Inflammatory macrophage treated with lipopolysaccharide for 1 hour (primary cell): ENCODE measurements around the gene RALB.
A peak's percentile ranks its signal among the peaks of the same experiment; 100 is the strongest.
"Not testable (repeated sequence)": the region's sequence is repeated elsewhere in the genome, so short reads cannot be mapped to it uniquely, and the experiment has no call there.

ENCODE experiments used
- DNase-seq, 2 donors: peaks; one replicate each; pipeline ENCODE4 v3.0.0-alpha.2; 2020 to 2022

Gene RALB

GRCh38 chr2:120244656-120245519 is 7.8 kb upstream of the RALB start:
- no peak for DNase-seq

GRCh38 chr2:120245520-120246332 is 6.9 kb upstream of the RALB start:
- no peak for DNase-seq

- no peak for DNase-seq
Observed at GRCh38 chr2:120246546-120247300, 5.9 kb upstream of the RALB start.

DNA sequence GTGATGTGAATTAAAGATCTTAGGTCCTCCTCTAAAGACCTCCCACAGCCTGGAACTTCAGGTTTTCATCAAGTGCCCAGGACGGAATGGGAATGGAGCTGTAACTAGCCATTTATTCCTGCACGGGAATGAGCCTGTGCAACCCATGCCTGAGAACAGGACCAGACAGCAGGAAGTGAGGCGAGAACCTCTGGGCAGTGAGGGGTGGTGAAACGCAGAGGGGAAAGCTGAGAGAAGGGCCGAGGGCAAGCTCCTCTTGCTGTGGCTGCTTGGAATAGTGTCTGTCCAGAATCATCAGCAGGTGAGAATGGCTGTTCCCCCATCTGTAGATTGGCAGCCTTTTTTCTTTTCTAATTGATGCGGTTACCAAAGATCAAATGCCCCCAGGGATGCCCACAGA is 4.8 kb upstream of the RALB start:
- no peak for DNase-seq

- no peak for DNase-seq
Observed at GRCh38 chr2:120250640-120251039, 2.0 kb upstream of the RALB start.

GRCh38 chr2:120251078-120251477 is 1.6 kb upstream of the RALB start:
- DNase-seq: no peak

DNA sequence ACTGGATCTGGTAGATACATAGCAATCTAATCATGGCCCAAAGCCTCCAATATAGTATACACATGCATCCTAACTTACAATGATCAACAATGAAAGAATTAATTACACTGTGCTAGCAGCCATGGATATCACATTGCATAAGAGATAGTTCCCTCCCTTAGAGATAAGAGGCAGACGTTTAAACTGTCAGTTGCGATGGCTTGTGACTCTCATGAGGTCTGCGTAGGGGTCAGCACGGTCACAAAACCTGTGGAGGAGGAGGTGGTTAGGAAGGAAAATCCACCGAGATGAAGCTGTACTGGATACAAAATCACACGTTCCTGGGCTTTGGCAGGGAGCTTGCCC is 800 bp upstream of the RALB start:
- DNase-seq: peak in 1 of 2 donors; percentile 74

DNA sequence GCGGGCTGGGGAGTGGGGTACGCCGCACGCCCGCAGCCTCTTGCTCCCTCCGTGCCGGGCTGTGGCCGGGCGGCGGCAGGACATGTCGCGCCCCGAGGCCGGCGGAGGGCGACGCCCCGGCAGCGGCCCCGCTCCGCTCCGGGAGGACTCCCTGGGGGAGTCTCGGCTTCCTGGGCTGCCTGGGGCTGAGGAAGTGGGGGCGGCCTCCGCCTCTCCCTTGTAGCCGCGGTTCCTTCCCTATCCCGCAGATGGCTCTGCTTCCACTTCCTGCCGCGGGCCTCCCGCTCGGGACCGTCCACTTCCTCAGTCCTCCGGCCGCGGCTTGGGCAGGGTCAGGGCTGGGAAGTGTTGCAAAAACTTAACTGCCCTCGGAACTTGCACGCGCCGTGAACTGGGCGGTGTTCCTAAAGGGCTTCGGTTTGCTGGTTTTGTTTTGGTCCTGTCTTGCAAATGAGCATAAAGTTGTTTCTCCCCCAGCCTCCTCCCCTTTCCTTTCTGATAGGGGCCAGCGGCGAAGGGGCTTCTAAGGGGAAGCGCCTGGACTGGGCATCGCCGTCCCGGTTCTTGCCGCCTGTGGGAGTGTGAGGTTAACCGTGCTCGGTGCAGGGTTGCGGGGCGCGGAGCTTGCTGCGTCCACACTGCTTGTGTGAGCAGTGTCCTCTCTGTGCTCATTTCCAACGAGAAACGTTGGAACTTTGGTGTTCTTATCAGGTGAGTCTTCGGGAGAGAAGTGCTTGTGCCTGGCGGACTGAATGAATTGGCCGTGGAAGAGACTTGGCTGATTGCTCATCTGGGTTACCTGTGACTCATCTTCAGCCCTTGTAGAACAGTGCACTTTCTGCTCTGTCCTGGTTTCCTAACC is 600 bp downstream of the RALB start:
- peak; percentile 86 to 93 for DNase-seq

- peak in 1 of 2 donors; percentile 25 for DNase-seq
Observed at GRCh38 chr2:120254178-120254577, 1.5 kb downstream of the RALB start.

DNA sequence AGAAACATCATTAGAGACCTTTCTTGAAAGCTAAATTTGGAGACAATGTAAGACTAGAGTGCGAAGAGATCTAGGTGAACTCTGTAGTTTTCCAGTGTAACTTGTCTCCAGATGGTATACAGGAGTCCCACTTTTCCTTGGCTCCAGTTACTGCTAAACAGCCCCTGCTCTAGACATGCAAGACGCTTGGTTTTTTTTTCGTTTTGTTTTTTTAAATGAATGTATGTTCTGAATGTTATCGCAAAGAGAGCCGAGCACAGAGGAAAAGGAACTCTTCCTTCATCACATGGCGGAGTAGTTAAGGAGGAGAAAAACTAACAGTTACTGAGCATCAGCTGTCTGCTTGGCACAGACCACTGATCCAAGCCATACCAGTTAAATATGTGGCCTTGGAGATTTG is 2.4 kb downstream of the RALB start:
- no peak for DNase-seq

DNA sequence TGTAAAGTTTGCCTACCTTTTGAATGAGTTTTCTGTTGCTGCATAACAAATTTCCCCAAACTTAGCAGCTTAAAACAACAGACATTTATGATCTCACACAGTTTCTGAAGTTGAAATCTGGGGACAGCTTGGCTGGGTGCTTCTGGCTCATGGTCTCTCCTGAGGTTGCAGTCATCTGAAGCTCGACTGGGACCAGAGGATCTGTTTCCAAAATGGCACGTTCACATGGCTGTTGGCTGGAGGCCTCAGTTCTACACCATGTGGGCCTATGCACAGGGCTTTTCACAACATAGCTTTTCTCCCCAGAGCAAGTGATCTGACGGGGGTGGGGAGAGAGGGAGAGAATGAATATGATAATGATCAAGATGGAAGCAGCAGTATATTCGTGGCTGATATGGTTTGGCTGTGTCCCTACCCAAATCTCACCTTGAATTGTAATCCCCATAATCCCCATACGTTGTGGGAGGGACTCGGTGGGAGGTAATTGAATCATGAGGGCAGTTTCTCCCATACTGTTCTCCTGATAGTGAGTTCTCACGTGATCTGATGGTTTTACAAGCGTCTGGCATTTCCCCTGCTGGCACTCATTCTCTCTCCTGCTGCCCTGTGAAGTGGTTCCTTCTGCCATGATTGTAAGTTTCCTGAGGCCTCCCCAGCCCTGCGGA is 3.5 kb downstream of the RALB start:
- DNase-seq: no peak

GRCh38 chr2:120256651-120257000 is 4.0 kb downstream of the RALB start:
- DNase-seq: no peak

DNA sequence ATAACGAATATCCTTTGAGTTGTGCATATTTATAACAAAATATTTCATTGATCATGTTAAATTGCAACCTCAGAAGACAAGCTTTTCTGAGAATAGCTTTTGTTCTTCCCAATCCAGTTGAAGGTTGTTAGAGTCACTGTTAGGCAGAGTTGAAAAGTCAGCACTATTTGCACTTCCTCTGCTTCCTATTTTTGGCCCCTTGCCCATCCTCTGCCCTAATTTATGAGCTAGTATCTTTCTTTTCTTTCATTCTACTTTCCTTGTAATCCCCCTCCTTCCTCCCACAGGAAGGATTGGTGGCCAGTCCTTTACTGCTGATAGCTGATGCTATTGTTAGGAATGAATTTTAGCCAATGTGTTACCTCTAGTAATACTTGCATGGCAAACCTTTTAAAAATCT is 4.9 kb downstream of the RALB start:
- DNase-seq: peak in 1 of 2 donors; percentile 45

- DNase-seq: no peak
Observed at GRCh38 chr2:120258196-120258595, 5.5 kb downstream of the RALB start.

DNA sequence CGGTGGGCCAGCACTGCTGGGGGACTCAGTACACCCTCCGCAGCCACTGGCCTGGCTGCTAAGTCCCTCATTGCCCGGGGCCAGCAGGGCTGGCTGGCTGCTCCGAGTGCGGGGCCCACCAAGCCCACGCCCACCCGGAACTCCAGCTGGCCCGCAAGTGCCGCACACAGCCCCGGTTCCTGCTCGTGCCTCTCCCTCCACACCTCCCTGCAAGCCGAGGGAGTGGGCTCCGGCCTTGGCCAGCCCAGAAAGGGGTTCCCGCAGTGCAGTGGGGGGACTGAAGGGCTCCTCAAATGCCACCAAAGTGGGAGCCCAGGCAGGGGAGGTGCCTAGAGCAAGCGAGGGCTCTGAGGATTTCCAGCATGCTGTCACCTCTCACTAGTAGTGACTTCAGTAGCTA is 7.3 kb downstream of the RALB start:
- DNase-seq: not testable (repeated sequence)

- DNase-seq: no peak
Observed at GRCh38 chr2:120260736-120261135, 8.1 kb downstream of the RALB start.

- no peak for DNase-seq
Observed at GRCh38 chr2:120261387-120262006, 8.8 kb downstream of the RALB start.

DNA sequence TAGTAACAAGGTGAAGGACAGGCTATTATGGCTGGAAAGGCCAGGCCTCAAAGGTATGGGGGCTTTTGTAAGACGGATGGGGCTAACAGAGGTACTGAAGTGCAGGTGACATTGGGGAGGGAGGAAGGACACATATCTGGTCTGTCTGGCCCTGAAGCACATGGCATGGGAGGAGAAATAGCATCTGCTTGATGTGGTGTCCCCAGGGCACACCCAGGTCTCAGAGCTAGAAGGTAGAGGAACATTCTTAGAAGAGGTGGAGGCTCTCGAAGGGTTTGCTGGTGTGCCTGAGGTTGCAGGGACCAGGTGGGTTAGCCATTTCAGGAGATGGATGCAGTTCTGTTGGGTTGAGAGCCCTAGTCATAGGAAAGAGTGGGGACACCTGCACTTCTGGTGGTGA is 9.5 kb downstream of the RALB start:
- no peak for DNase-seq

GRCh38 chr2:120262761-120263428 is 10.2 kb downstream of the RALB start:
- peak; percentile 68 to 74 for DNase-seq

DNA sequence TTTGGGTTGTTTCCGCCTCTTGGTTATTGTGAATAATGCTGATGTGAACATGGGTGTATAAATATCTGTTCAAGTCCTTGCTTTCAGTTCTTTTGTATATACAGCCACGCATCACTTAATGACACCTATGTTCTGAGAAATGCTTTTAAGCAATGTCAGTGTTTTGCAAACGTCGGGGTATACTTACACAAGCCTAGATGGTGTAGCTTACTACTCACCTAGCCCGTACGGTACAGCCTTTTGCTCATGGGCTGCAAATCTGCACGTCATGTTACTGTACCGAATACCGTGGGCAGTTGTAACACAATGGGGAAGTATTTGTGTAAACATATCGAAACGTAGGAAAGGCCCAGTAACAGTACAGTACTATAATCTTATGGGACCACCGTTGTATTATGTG is 12.4 kb downstream of the RALB start:
- peak; percentile 68 to 85 for DNase-seq

DNA sequence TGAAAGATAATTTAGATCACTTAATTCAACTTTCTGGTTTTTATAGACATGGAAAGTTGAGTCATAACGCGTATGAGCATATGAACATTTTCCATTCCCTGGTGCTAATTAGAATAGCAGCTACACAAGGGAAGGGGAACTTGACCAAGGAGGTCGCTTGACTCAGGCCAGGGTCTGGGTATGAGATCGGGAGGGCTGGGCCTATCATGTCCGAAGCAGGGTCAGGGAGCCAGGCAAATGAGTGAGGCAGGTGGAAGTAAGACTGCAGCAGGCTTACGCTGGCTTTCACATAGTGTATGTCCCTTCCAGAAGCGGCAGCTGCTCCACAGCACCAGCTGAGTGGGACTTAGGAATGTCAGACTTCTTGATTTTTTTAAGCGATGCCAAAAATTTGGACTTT is 14.7 kb downstream of the RALB start:
- no peak for DNase-seq
